Vagina (tissue), 2 donors: Measurements from ENCODE around the gene CD160.

Experiments used
- CTCF ChIP-seq, 3 experiments: fragments of 450-650 bp in 2 of 3; fragments of 200-600 bp in 1 of 3; sonication (generic) in 1 of 3; IDR thresholded peaks; one replicate each; pipeline ENCODE4 v1.5.1; 2017 to 2019; ENCODE audit warnings: antibody characterized with exemption in 3 of 3, mild to moderate bottlenecking in 2 of 3, moderate library complexity in 2 of 3
- POLR2A ChIP-seq, 2 donors: fragments of 450-650 bp; IDR thresholded peaks; one replicate each; pipeline ENCODE4 v1.6.1; 2017; ENCODE audit warnings: antibody characterized with exemption in 2 of 2, mild to moderate bottlenecking in 2 of 2, moderate library complexity in 2 of 2
- POLR2AphosphoS5 ChIP-seq, 2 donors: sonication (generic); formaldehyde crosslinking; IDR thresholded peaks; one replicate each; pipeline ENCODE4 v1.9.0; 2017; ENCODE audit warnings: antibody characterized with exemption in 2 of 2, mild to moderate bottlenecking in 2 of 2, low read depth in 1 of 2; ENCODE audit not compliant: insufficient read depth in 1 of 2

- TF ChIP-seq CTCF (IDR thresholded peaks at IDR 0.05) (no peak), POLR2AphosphoS5 (IDR thresholded peaks at IDR 0.05; ENCODE audit: insufficient read depth in 1 of 2, low read depth in 1 of 2) (no peak), POLR2A (IDR thresholded peaks at IDR 0.05) (no peak)
Measured at GRCh38 chr1:145758575-145758974, 39.3 kb downstream of the CD160 start.
